IPS-18a (cell line): Measurements from ENCODE around the gene SYNJ2BP.

Experiments
- H3K27ac ChIP-seq: one replicate; pipeline ENCODE4 v1.5.1; 2013; ENCODE audit warnings: low read length
- H3K27me3 ChIP-seq: one replicate; pipeline ENCODE4 v1.6.1; 2013; ENCODE audit warnings: mild to moderate bottlenecking, low read length; ENCODE audit not compliant: control insufficient read depth, insufficient read depth
- H3K36me3 ChIP-seq: one replicate; pipeline ENCODE4 v1.6.1; 2013; ENCODE audit warnings: low read depth, low read length; ENCODE audit not compliant: control insufficient read depth
- H3K4me1 ChIP-seq: one replicate; pipeline ENCODE4 v1.6.1; 2013; ENCODE audit warnings: low read depth, low read length; ENCODE audit not compliant: control insufficient read depth
- H3K4me3 ChIP-seq: one replicate; pipeline ENCODE4 v1.5.1; 2013; ENCODE audit warnings: low read length
- H3K9ac ChIP-seq: one replicate; pipeline ENCODE4 v1.6.1; 2013; ENCODE audit warnings: mild to moderate bottlenecking, low read length, moderate library complexity
- H3K9me3 ChIP-seq: one replicate; pipeline ENCODE4 v1.6.1; 2013; ENCODE audit warnings: low read depth, low read length; ENCODE audit not compliant: control insufficient read depth

The SYNJ2BP gene

DNA sequence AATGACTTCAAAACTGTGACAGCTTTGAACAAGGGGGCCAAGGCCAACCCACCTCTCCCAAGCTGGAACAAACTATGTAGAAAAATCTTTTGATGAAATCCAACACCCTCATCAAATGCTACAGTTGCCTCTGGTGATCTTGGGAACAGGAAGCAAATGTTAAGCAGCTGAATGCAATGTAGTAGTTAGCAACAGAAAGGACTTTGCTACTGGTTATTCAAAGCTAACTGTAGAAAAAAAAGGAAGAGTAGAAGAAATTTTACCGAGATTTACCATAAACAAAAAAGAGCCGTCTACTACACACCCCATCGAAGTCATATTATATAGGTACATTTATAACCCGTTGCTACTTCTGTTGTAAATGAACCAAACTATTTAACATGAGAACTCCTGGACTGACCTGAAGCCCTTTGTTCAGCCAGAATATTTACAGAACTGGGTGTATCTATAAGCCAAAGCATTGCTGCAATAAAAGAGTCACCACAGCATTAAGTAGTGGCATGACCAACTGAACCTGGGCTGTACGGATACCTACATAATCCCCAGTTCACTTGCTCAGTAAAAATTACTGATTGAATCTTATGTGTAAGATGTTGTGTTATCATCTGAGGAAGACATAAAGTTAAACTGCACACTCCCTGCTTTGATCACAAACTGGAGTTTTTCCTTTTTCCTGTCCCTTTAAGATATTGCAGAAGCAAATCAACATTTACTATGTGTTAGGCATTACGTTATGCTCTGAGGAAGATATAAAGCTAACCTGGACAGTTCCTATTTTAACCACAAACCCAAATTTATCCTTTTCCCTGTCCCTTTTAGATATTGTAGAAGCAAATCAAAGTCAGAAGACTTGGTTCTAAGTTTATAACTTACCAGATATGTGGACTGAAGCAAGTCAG lies 25.1 kb downstream of the SYNJ2BP start:
- no peaks in the 10 kb centered on the region for H3K9me3 ChIP-seq
- no peaks in the 10 kb centered on the region for H3K36me3 ChIP-seq
- no peak overlapping the region for H3K4me3 ChIP-seq
- no peaks in the 10 kb centered on the region for H3K27me3 ChIP-seq
- no peak overlapping the region for H3K27ac ChIP-seq
- H3K9ac ChIP-seq, result no peak overlapping the region
- no peaks in the 10 kb centered on the region for H3K4me1 ChIP-seq

DNA sequence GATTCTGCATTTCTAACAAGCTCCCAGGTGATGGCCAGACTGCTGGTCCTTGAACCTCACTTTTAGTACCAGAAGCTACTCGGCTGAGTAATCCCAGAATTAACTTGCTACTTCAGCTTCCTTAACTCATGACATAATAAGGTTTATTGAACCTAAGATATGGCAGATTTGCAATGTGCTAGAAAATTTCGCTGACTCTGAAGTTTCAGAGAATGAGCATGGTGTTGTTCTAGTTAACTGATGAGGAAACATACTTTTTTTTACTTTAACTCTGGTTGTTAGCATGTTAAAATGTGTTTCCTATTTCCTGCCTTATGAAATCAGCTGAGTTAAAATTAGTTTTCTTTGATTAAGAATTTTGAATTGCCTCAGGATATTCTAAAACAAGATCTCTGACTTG lies 34.4 kb downstream of the SYNJ2BP start:
- Histone ChIP-seq H3K4me3 (no peak overlapping the region), H3K9ac (no peak overlapping the region), H3K36me3 (no peaks in the 10 kb centered on the region), H3K27ac (no peak overlapping the region), H3K27me3 (no peaks in the 10 kb centered on the region), H3K4me1 (no peaks in the 10 kb centered on the region), H3K9me3 (no peaks in the 10 kb centered on the region)

DNA sequence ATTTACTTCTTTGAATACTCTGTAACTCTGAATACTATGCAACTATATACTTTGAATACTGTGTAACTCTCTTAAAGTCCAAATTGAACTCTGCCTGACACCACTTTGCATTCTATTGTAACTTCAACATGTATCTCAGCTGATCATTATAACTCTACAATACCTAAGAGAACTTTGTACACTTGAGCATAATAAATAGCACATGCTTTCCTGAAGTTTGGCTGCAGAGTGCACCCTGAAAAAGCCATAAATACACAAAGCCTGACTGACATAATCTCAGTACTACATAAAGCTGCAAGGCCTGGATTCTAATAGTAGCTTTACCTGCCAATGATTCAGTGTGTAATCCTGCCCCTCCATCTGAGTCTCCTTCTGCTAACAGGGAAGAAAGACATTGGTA lies 36.1 kb downstream of the SYNJ2BP start:
- Histone ChIP-seq H3K9me3 (no peaks in the 10 kb centered on the region), H3K4me3 (no peak overlapping the region), H3K27ac (no peak overlapping the region), H3K36me3 (no peaks in the 10 kb centered on the region), H3K27me3 (no peaks in the 10 kb centered on the region), H3K9ac (no peak overlapping the region), H3K4me1 (no peaks in the 10 kb centered on the region)

DNA sequence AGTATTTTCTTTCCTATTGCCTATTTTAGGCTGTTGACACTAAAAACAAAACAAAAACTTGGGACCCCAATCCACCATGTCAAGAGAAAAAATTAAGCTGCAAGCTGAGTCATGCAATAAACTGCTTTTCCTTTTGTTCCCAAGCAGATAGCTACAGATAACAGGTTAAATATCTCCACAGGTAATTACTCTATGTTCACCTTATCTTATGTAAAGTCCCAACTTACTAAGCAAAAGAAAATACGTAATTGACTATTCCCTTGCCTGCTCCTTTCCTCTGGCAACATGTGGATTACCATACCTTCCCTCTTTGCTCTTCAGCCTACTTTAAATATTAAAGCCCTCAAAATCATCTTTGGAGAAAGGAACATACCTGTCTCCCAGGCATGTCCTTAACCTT lies 38.2 kb downstream of the SYNJ2BP start:
- Histone ChIP-seq H3K4me3 (no peak overlapping the region), H3K4me1 (no peaks in the 10 kb centered on the region), H3K27me3 (no peaks in the 10 kb centered on the region), H3K9ac (no peak overlapping the region), H3K9me3 (no peaks in the 10 kb centered on the region), H3K27ac (no peak overlapping the region), H3K36me3 (peaks cover 7% of the 10 kb centered on the region)
